ENCODE measurements around the gene INVS. TPM values are rescaled to one million over a fixed set of nuclear protein-coding genes. Genes with fewer than 3 reads are reported as not detected.

The INVS gene
- 19.8 and 21.0 TPM in 2 replicates for total RNA-seq (2014; rRNA removed; shearing (Covaris generic))

GRCh38 chr9:100098887-100099721 is at the start of gene INVS, which contains the start of gene ERP44:
Gene INVS (plus strand): TSS chr9:100099243. CDS start chr9:100104522, 5,279 bp downstream.
Gene ERP44 (minus strand): TSS chr9:100099000. CDS start chr9:100098840, 160 bp downstream.

Small RNA genes lying within 50 kb of the gene (small RNA-seq; reads per million reads assigned to genes)
- not detected for gene RN7SL75P

Other genes starting within 250 kb of the INVS start
- gene STX17, start 192.6 kb upstream of the INVS start, total RNA-seq (2014; rRNA removed; shearing (Covaris generic)), result 15.7 and 17.8 TPM in 2 replicates
- gene ERP44, start 243 bp upstream of the INVS start, total RNA-seq (2014; rRNA removed; shearing (Covaris generic)), result 9.7 and 10.2 TPM in 2 replicates

Measured in A375 (cell line).